GM21717 (cell line): ENCODE measurements around the gene SNX6.
"Not testable (repeated sequence)": the region's sequence is repeated elsewhere in the genome, so short reads cannot be mapped to it uniquely, and the experiment has no call there.

Experiments
- ATAC-seq: cut with Tn5 transposase; IDR thresholded peaks from one replicate; pipeline ENCODE4 v1.9.1; 2021; ENCODE audit warnings: mild to moderate bottlenecking, moderate library complexity; ENCODE audit not compliant: unreplicated experiment

Gene SNX6

GRCh38 chr14:34629657-34630529 is at the start of gene SNX6:
Gene SNX6 (minus strand): TSS chr14:34630148. CDS start chr14:34630116, 32 bp downstream.
- peak; percentile 92 for ATAC-seq

- ATAC-seq = no peak
These were observed 48.8 kb upstream of the SNX6 start for GRCh38 chr14:34678735-34679134.

GRCh38 chr14:34678306-34678705 is 48.4 kb upstream of the SNX6 start:
- ATAC-seq = no peak

GRCh38 chr14:34676516-34677211 is 46.7 kb upstream of the SNX6 start:
- no peak for ATAC-seq

- ATAC-seq = no peak
These were observed 43.8 kb upstream of the SNX6 start for GRCh38 chr14:34673702-34674101.

GRCh38 chr14:34671716-34672115 is 41.8 kb upstream of the SNX6 start:
- no peak for ATAC-seq

GRCh38 chr14:34668111-34668510 is 38.2 kb upstream of the SNX6 start:
- no peak for ATAC-seq

GRCh38 chr14:34667007-34667406 is 37.1 kb upstream of the SNX6 start:
- no peak for ATAC-seq

GRCh38 chr14:34665785-34666435 is 36.0 kb upstream of the SNX6 start:
- ATAC-seq = no peak

GRCh38 chr14:34662561-34663088 is 32.7 kb upstream of the SNX6 start:
- ATAC-seq = no peak

GRCh38 chr14:34660796-34661195 is 30.8 kb upstream of the SNX6 start:
- ATAC-seq = no peak

GRCh38 chr14:34655959-34656358 is 26.0 kb upstream of the SNX6 start:
- no peak for ATAC-seq

- not testable (repeated sequence) for ATAC-seq
These were observed 23.1 kb upstream of the SNX6 start for GRCh38 chr14:34653073-34653472.

GRCh38 chr14:34652348-34652747 is 22.4 kb upstream of the SNX6 start:
- not testable (repeated sequence) for ATAC-seq

- ATAC-seq = no peak
These were observed 21.0 kb upstream of the SNX6 start for GRCh38 chr14:34650786-34651584.

- not testable (repeated sequence) for ATAC-seq
These were observed 20.1 kb upstream of the SNX6 start for GRCh38 chr14:34650006-34650405.

GRCh38 chr14:34649344-34649743 is 19.4 kb upstream of the SNX6 start:
- no peak for ATAC-seq

GRCh38 chr14:34646570-34647255 is 16.8 kb upstream of the SNX6 start:
- ATAC-seq = no peak

- no peak for ATAC-seq
These were observed 13.4 kb upstream of the SNX6 start for GRCh38 chr14:34643361-34643760.

- no peak for ATAC-seq
These were observed 12.6 kb upstream of the SNX6 start for GRCh38 chr14:34642595-34642994.
